GM12892 (cell line): ENCODE results near the gene DLG2.

Experiments
- POLR2A ChIP-seq: IDR thresholded peaks from 2 replicates; pipeline ENCODE4 v1.6.1; 2011; ENCODE audit warnings: low read depth, low read length, control low read depth
- POLR2AphosphoS5 ChIP-seq: IDR thresholded peaks from 2 replicates; pipeline ENCODE4 v1.6.1; 2011; ENCODE audit warnings: low read depth, low read length, control low read depth
- TAF1 ChIP-seq: IDR thresholded peaks from 2 replicates; pipeline ENCODE4 v1.6.1; 2011; ENCODE audit warnings: low read depth, mild to moderate bottlenecking, control low read depth, low read length, borderline replicate concordance

GRCh38 chr11:85301895-85302678 is 325.1 kb downstream of the DLG2 start:
- TF ChIP-seq POLR2AphosphoS5, result no peak
- no peak for TF ChIP-seq POLR2A
- TF ChIP-seq TAF1, result no peak
